GM12872 (cell line): ENCODE results near the gene ZSWIM7.

Source experiments
- CTCF ChIP-seq: IDR thresholded peaks from 3 replicates; pipeline ENCODE4 v1.5.1; 2011; ENCODE audit warnings: low read depth, mild to moderate bottlenecking, low read length, moderate library complexity; ENCODE audit not compliant: insufficient read depth

The ZSWIM7 gene

DNA sequence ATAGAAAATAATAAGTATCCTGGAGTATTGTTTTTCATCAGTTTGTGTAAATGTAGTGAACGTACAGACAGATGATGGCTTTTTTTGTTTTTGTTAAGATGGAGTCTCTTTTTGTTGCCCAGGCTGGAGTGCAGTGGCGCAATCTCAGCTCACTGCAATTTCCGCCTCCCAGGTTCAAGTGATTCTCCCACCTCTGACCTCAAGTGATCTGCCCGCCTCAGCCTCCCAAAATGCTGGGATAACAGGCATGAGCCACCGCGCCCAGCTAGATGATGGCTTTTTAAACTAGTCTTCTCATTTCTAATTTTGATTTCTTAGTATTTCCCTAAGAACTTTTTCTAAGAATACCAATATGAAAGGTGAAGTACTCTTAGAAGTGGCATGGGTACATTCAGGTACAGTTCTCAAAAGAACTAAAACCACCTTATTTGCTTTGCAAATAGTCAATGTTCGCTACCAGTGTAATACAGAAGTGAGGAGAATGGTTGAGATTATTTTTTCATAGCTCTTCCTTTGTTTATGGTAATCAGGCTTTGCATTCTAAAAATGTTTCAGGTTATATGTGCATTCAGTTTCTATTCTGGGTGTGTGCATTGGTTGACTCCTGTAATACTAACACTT, 34.3 kb upstream of the ZSWIM7 start:
- no peak for TF ChIP-seq CTCF

- TF ChIP-seq CTCF, result no peak
Observed at GRCh38 chr17:16027708-16028584, 28.4 kb upstream of the ZSWIM7 start.

DNA sequence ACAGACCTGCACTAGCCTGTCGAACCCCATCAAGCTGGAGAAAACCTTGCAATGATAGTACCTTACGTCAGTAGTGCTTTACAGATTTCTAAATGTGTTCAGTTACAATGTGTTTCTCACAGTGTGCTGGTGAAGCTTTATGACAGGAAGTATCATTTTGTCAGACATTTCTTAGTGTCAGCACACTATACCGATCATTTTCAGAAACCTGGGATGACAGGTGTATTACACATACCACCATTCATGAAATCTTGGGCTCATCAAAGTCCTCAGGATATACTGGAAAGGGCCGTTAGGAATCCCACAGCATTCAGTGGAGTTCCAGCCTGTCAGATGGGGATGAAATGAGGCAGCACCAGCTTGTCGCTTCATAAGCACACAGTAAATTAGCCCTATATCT, 27.4 kb upstream of the ZSWIM7 start:
- no peak for TF ChIP-seq CTCF

- no peak for TF ChIP-seq CTCF
Observed at GRCh38 chr17:16025202-16025601, 25.7 kb upstream of the ZSWIM7 start.

GRCh38 chr17:16023881-16024280, 24.4 kb upstream of the ZSWIM7 start:
- TF ChIP-seq CTCF, result no peak

DNA sequence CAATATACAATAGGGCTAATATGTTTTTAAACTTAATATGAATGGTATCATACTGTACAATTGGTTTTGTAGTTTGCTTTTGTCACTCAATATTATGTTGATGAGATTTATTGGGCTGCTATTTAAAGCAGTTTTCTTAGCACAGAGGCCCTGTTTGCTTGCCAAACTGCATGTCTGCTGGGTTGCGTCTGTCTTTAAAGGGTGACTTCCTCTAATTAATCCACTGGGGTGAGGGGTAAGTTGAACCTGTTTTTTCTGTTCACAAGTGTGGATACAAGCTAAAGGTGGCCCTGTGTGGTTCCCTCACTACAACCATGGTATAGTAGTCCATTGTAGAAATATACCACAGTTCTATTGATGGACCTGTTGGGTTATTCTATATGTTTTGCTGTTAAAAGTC, 19.8 kb upstream of the ZSWIM7 start:
- no peak for TF ChIP-seq CTCF

- no peak; the same call in 2 of the 3 replicates for TF ChIP-seq CTCF
Observed at GRCh38 chr17:16013943-16014407, 14.5 kb upstream of the ZSWIM7 start.
